HG02678 (cell line): Measurements from ENCODE around the gene C12orf76.
"Not testable (repeated sequence)": the region's sequence is repeated elsewhere in the genome, so short reads cannot be mapped to it uniquely, and the experiment has no call there.

Experiments used
- ATAC-seq: cut with Tn5 transposase; IDR thresholded peaks from one replicate; pipeline ENCODE4 v1.9.1; 2021; ENCODE audit warnings: mild to moderate bottlenecking, moderate library complexity; ENCODE audit not compliant: unreplicated experiment

Gene C12orf76

DNA sequence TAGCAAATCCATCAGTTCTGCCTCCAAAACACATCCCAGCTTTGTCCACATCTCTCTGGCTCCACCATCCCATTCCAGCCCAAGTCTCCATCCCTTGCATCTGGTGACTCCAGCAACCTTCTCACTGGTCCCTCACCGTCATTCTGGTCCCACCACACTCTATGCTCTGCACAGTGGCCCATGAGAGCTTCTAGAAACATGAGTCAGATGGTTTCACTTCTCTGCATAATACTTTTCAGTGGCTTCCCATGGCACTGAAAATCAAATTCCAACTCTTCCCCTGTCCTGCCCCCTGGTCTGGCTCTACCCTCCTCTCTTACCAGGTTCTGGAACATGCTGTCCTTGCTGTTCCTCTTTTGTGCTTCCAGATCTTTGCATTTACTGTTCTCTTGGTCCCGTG lies 17.2 kb upstream of the C12orf76 start:
- no peak for ATAC-seq

DNA sequence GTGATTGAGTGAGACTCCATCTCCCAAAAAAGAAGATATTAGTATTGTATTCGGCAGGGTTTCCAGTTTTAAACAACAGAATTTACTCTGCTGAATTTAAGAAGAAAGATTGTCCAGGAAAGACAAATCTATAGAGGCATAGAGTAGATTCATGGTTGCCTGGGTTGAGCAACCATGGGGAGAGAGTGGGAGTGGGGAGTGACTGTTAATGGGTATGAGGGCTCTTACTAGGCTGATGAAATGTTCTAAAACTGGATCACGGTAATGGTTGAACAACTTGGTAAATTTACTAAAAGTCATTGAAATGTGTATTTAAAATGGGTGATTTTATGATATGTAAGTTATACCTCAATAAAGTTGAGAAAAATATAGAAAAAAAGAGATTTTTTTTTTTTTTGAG lies 13.9 kb upstream of the C12orf76 start:
- ATAC-seq = no peak

DNA sequence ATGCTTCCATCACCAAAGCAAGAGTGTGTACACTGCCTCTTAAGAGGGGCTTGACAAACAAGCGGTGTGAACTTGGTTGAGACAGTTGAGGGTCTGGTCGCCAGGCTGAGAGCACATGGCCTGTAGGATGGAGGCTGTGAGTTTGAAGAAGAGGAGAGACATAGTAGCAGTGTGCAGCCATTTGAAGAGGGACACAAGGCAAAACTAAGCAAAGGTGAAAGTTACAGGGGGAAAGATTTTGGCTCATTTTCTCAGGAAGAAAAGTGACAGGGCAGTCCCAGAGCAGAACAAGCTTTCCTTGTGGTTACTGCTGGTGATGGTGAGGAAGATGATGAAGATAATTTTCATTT lies 11.3 kb upstream of the C12orf76 start:
- no peak for ATAC-seq

DNA sequence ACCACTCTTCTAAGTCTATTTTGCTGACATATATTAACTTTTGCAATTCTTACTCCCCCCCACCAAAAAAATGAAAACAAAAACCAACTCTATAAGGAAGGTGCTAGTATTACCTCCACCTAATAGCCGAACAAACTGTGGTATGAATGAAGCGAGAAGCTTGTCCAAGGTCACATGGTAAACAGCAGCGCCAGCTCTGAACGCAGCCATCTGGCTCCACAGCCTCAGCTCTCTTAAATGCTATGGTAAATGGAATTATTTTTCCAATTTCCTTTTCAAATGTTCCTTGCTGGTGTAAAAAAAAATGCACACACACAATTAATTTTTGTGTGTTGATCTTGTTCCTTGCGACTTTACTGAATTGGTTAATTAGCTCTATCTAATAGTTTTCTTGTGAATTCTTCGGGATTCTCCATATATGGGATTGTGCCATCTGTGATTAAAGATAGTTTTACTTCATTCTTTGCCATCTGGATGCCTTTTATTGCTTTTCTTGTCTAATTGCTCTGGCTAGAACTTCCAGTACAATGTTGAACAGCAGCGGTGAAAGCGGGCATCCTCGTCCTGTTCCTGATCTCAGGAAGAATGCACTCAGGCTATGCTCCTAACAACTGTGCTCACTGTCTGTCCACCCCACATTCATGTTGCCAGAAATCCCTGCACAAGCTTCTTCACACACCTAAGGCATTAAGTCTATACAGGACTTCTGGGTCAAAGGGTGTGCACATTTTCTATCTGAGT lies 10.7 kb upstream of the C12orf76 start:
- no peak for ATAC-seq

- not testable (repeated sequence) for ATAC-seq
These were observed 8.3 kb upstream of the C12orf76 start for GRCh38 chr12:110056643-110057042.

GRCh38 chr12:110055375-110056352 lies 7.3 kb upstream of the C12orf76 start:
- not testable (repeated sequence) for ATAC-seq

- no peak for ATAC-seq
These were observed 2.6 kb upstream of the C12orf76 start for GRCh38 chr12:110050927-110051326.

DNA sequence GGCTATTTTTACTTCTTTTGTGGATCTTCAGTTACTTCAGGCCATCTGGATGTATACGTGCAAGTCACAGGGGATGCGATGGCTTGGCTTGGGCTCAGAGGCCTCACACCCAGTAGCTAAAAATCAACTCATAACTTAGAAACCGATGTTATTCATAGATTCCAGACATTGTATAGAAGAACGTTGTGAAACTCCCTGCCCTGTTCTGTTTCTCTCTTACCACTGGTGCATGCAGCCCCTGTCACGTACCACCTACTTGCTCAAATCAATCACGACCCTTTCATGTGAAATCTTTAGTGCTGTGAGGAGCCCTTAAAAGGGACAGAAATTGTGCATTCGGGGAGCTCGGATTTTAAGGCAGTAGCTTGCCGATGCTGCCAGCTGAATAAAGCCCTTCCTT lies 1.3 kb upstream of the C12orf76 start:
- not testable (repeated sequence) for ATAC-seq

DNA sequence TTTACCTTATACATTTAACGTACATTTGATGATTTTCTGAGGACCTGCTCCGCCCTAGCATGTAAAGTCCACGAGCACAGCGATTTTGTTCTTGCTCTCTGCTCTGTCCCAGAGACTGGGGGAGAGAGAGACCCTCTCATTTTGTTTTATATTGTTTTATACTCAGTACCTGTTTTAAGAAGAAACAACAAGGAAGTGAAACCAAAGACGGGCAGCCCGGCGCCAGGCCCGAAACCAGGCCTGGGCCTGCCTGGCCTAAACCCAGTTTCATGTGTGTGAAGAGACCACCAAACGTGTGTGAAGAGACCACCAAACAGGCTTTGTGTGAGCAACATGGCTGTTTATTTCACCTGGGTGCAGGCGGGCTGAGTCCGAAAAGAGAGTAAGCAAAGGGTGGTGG lies 712 bp upstream of the C12orf76 start:
- not testable (repeated sequence) for ATAC-seq

- no peak for ATAC-seq
These were observed 903 bp downstream of the C12orf76 start for GRCh38 chr12:110047297-110047940.

DNA sequence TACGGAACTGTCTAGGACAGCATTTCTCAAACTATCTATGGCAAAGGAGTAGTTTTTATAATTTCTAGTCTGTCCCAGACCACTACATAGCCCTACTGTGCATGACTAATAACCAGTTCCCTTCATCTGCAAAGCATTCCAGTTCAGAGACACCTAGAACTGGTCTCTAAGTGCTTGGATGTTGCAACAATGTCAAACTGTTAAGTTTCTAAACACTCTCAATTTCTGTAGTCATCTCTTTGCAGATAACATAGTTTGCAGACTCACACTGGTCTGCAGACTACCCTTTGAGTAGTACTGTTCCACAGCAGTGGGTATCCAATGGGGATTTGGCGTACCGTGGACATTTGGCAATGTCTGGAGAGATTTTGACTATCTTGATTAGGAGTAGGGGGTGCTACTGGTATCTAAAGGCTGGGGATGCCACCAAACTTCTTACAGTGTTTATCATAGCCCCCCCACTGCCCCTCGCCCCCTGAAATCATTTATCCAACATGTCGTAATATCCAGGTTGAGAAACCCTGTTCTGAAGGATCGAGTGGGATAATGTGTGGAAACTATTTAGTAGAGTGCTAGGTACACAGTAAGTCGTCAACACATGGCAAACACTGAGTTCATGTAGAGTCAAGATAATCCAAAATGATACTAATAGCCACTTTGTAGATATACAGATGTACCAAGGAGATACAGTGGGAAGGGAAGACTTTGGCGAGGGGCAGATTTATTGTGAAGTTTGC lies 1.7 kb downstream of the C12orf76 start:
- no peak for ATAC-seq

DNA sequence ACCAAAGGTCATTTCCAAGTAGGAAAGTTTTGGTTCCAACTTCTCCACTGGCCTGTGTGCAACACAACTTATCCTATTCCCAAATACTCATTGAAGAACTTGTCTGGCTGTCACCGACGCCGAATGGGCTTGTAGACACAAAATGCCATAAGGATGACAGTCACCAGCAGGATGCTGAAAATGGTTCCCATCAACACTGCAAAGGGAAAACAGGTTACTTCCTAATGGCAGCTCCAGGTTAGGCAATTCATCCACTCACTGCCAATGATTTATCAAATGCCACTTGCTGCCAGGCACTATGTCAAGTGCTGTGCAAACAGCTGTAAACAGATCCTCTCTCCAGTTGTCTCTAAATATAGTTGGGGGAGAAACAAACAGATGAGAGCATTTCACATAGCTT lies 6.1 kb downstream of the C12orf76 start:
- ATAC-seq = no peak

- ATAC-seq = no peak
These were observed 9.1 kb downstream of the C12orf76 start for GRCh38 chr12:110039085-110039807.

GRCh38 chr12:110038741-110039084 lies 9.6 kb downstream of the C12orf76 start:
- ATAC-seq = no peak

DNA sequence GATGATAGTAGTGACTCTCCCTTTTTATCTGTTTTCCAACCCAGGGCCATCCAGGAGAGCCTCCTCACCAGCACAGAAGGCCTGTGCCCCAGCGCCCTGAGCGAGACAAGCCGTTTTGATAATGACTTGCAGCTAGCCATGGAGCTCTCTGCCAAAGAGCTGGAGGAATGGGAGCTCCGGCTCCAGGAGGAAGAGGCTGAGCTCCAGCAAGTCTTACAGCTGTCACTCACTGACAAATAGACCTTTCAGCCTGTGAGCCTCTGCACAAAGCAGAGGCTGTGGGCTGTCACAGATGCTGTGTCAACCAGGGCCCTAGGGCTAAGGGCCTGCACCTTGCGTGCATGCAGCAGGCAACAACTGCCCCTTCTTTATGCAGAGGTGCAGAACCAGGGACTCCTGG lies 11.0 kb downstream of the C12orf76 start:
- no peak for ATAC-seq

GRCh38 chr12:110035534-110036104 lies 12.7 kb downstream of the C12orf76 start:
- no peak for ATAC-seq

DNA sequence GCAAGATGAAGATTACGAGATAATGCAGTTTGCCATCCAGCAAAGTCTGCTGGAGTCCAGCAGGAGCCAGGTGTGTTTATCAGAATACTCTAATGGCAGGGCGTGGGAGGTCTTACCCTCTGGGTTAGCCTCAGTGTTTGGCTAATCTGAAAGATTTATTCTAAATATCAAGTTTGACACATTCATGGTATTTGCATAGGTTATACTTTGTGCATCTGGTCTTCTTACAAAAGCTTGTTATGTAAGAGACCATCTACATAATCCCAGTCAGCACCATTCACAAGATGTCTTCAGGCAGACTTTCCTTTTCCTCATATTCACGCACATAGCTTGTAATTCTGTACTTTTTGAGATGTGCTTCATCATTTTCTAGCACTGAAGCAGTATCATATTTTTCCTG lies 14.4 kb downstream of the C12orf76 start:
- no peak for ATAC-seq

DNA sequence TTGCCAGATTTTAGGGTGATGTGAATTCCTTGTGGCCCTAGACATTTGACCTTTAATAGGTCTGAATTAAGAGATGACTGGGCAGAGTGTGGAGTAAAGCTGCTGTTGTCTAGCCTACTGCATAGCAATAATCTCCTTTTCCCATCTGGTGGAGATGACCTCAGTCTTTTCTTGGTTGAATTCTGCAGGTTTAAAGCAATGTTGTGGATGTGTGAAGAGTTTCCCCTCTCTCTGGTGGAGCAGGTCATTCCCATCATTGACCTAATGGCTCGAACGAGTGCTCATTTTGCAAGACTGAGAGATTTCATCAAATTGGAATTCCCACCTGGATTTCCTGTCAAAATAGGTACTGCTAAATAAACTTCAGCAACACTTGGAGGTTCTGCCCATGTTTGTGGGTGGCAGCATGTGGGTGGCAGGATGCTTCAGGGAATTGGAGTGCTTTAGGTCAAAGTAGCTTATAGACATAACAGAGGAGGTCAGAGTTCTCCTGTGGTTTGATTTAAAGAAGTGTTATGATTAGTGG lies 19.0 kb downstream of the C12orf76 start:
- ATAC-seq = no peak

DNA sequence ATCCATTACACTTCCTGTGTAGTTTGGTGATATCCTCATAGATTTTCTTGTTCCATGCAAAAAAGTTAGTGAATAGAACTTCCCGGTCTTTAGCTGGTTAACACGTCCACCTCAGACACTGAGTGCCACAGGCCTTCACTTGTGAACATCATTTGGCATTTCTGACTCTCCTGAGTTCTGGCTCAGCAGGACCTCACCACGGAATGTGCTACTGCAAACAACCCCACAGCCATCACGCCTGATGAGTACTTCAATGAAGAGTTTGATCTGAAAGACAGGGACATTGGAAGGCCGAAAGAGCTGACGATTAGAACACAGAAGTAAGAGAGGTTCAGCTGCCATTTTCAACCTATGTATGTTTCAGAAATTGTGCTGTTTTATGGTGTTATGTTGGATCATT lies 20.0 kb downstream of the C12orf76 start:
- no peak for ATAC-seq

DNA sequence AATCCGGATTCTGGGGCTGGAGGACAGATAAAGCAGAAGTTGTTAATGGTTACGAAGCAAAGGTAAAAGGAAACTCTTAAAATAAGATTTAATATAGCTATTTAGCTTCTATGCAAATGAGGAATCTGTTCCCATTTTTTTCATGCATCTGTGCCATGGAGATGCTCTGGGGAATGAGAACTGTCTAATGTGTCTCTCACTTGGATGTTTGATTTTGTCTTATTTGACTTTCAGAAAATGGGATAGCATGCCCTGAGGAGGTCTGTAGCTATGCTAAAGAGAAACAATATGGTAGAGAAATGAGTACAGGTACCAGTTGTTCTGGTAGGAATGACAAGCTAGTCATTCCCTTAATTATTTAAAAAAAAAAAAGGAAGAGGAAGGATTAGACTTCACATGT lies 24.3 kb downstream of the C12orf76 start:
- ATAC-seq = no peak
